Kasumi-1 (cell line): ENCODE measurements around the gene CLIC4.
"Not testable (repeated sequence)": the region's sequence is repeated elsewhere in the genome, so short reads cannot be mapped to it uniquely, and the experiment has no call there.

ENCODE experiments used
- DNase-seq, 2 experiments: peaks; one replicate each; lab custom pipeline; 2025; lab: John Stamatoyannopoulos, UW

CLIC4 gene

DNA sequence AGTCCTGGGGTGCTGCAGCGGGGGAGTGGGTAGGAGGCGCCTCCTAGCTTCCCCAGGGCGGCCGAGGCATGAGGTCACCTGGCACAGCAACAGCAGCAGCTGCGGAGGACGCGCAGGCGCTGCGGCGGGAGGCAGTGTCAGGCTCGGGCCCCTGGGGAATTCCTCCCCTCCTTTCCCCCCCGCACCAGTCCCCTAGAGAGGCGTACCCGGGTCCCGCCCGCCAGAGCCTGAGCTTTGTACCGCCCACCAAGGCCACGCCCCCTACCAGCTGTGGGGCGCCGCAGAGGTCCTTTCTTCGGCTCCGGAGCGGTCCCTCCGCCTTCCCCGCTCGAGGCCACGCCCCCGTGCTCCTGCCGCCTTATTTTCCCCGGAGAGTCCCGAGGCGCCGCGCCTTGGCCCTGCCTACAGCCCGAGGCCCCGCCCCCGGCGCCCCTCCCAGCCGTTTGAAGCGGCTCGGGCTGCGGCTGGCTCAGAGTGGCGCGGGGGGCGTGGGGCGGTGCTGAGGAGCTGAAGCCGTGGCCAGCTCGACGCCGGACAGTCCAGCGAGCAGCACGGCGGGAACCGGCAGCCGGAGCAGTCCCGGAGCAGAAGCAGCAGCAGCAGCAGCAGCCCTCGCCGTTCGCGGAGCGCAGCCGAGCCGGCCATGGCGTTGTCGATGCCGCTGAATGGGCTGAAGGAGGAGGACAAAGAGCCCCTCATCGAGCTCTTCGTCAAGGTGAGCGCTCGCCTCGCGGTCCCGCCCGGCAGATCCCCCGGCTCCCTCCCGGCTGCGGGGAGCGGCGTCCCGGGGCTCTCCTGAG, at the start of gene CLIC4:
TSS of gene CLIC4 (plus strand) at position 537 of the 800 bp plus-strand sequence. CDS start at position 644, 107 bp downstream.
- DNase-seq, result peak; percentile 96 to 97

DNA sequence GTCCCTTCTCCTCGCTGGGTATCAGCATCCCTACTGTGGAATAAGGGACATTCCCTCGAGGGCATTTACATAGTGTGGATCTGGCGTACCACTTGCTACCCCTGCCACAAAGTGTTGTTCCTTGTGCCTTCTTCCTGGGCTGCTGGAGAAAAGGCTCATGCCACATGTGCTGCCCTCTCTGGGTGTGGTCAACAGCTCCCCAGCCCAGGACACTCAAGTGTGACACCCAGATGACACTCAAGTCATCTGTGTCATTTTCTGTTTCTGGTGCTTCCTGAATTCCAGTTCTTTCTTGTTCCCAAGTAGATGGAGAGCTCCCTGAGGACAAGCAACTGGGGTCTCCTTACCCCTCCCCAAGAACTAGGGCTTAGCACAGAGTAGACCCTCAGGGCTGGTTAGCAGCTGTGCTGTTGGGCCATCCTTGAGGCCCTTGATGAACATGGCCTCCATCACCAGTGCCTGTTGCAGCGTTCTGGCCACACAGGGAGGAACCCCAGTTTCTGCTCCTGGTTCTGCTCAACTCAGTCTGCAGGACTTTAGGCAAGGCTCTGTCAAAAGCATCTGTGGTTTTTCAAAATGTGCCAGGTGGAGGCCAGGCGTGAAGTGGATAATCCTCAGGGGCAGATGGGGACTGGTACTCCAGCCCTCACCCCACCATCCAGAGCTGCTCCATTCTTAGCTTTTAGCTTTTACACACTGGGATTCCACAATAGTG, 49.0 kb upstream of the CLIC4 start:
- DNase-seq, result no peak

DNA sequence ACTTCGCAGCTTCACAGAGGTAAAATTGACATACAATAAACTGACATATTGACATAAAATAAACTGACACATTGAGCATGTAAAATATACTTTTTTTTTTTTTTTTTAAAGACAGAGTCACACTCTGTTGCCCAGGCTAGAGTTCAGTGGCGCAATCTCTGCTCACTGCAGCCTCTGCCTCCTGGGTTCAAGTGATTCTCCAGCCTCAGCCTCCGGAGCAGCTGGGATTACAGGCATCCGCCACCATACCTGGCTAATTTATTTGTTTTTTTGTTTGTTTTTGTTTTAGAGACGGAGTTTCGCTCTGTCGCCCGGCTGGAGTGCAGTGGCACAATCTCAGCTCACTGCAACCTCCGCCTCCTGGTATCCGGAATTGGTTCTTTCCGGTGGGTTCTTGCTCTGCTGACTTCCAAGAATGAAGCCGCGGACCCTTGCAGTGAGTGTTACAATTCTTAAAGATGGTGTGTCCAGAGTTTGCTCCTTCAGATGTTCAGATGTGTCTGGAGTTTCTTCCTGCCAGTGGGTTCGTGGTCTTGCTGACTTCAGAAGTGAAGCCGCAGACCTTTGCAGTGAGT, 48.4 kb upstream of the CLIC4 start:
- DNase-seq, result no peak

DNA sequence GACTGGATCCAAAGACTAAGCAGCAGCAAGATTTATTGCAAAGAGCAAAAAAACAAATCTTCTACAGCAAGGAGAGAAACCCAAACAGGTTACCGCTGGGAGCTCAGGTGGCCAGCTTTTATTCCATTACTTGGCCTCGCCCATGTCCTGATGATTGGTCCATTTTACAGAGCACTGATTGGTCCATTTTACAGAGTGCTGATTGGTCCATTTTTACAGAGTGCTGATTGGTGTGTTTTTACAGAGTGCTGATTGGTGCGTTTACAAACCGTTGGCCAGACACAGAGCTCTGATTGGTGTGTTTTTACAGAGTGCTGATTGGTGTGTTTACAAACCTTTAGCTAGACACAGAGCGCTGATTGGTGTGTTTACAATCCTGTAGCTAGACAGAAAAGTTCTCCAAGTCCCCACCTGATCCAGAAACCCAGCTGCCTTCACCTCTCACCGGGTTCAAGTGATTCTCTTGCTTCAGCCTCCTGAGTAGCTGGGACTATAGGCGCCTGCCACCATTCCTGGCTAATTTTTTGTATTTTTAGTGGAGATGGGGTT, 47.7 kb upstream of the CLIC4 start:
- DNase-seq, result not testable (repeated sequence)

DNA sequence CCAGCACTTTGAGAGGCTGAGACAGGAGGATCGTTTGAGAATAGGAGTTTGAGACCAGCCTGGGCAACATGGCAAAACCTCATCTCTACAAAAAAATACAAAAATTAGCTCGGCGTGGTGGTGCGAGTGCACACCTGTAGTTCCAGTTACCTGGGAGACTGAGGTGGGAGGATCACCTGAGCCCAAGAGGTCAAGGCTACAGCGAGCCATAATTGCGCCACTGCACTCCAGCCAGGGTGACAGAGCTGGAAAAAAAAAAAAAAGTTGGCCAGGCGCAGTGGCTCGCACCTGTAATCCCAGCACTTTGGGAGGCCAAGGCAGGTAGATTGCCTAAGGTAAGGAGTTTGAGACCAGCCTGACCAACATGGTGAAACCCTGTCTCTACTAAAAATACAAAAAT, 46.9 kb upstream of the CLIC4 start:
- not testable (repeated sequence) for DNase-seq

DNA sequence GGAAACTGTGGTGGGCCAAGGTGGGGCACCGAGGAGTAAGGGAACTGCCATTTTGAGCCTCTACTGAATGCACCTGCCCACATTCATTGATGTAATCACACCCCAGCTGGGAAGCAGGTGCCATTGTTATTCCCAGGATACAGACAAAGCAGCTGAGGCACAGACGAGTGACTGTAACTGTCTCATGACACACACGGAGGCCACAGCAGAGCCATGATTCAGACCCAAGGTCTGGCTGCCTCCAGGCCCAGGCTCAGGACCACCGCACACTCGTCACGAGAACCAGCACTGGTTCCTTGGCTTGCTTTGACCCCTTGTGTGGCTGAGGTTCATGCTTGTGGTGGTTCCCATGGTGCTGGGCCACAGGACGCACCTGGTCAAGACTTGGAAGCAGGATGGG, 45.6 kb upstream of the CLIC4 start:
- DNase-seq, result no peak

DNA sequence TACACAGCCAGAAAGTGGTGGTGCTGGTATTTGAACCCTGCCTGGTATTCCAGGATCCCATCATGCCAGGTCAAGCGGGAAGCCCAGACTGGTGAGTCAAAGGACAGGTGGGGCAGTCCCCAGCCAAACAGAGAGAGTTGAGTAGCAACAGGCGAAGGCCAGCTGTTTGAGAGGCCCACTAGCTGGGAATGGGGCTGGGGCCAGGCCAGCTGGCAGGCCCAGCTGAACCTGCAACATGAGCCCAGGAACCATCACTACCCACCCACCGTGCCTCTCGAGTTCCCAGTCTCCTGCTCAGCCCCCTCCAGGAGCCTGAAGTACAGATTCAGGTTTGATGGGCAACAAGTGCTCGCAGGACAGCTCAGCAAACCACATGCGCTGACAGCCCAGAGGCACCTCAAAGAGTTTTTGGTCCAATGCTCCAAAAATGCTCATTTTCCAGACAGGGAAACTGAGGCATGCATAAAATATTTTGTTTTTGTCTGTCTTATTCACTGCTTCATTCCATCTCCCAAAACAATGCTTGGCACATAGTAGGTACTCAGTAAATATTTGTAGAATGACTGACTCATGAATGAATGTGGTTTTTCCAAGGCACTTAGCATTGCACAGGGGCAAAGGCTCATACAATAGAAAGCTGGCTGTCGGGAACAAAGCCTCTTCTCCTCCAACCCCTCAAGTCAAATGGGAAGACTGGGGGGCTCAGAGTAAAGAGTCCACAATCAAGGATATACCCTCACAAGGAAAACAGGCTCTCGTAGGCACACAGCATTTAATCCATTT, 42.5 kb upstream of the CLIC4 start:
- no peak for DNase-seq

DNA sequence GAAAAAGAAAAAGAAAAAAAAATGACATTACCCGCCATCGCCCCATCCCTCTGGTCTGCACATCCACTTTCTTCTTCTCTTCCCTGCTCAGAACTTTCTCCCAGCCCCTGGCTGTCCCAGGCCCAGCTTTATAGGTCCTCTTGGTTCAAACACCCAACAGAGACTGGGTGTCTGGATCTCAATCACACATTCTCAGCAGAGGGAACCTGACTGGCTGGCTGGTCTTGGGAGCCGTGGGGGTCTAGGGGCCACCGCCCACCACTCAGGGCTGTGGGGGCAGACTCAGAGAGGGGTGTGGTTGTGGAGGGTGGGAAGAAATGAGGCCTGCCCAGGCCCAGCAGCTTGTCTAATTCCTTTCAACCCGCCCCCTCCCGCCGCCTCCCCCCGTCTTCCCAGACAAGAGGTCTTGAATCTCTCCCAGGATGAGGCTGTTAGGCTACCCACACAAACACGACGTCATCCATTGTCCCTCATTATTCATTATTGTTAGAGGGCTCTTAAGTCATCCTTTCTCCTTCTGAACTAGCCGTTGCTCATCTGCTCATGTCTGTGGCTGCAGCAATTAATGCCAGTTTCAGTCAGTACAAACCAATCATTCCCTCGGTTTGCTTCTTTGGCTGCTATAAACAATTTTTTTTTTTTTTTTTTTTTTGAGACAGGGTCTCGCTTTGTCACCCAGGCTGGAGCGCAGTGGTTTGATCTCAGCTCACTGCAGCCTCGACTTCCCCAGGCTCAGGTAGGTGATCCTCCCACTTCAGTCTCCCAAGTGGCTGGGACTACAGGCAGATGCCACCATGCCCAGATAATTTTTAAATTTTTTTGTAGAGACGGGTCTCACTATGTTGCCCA, 40.6 kb upstream of the CLIC4 start:
- DNase-seq, result no peak

DNA sequence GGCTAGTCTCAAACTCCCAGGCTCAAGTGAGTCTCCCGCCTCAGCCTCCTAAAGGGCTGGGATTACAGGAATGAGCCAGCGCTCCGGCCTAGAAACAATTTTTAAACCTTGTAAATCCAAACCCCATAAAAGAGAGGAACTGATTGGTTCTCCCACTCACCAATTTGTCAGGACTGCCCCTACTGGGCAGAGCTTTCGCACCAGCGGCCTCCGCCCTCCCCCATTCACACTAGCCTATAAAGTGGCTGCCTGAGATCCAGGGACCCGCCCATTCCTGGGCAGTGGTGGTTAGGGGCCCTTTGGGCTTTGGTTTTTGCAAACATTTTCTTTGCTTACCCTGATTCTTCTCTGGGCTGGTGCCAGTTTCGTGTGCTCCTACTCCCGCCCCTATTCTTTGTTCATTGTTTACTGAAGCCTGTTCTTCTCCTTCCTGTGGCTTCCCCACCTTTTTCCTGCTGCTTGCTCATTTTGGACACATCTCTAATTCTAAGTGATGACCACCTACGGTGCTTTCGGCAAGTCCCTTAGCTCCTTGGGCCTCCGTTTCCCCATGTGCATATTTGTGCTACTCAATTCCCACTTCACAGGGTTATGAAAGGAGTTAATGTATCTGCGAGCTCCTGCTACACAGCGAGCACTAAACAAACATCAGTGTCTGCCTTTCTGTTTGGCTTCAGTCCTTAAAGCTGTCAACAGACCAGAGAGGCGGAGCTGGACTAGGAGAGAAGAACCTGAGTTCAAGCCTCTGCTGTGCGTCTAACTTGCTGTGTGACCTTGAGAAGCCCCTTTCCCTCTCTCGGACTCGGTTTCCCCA, 39.8 kb upstream of the CLIC4 start:
- DNase-seq, result no peak

DNA sequence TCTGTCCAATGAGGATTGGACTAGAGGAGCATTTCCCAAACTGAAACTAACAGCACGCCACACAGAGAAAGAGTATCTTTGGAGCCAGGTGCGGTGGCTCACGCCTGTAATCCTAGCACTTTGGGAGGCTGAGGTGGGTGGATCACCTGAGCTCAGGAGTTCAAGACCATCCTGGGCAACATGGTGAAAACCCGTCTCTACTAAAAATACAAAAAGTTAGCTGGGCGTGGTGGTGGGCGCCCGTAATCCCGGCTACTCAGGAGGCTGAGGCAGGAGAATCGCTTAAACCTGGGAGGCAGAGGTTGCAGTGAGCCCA, 39.2 kb upstream of the CLIC4 start:
- not testable (repeated sequence) for DNase-seq

DNA sequence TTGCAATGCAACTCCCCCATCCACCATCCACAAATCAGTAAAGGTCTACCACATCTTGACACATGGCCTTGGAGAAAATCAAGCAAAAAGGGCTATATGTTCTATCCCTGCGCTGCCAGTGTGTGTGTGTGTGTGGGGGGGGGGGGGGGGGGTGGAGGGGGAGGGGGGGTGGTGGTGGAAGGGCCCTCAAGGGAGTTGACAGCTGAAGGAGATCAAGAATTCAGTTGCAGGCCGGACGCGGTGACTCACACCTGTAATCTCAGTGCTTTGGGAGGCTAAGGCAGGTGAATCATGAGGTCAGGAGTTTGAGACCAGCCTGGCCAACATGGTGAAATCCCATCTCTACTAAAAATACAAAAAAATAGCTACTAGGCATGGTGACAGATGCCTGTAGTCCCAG, 37.6 kb upstream of the CLIC4 start:
- DNase-seq, result no peak

DNA sequence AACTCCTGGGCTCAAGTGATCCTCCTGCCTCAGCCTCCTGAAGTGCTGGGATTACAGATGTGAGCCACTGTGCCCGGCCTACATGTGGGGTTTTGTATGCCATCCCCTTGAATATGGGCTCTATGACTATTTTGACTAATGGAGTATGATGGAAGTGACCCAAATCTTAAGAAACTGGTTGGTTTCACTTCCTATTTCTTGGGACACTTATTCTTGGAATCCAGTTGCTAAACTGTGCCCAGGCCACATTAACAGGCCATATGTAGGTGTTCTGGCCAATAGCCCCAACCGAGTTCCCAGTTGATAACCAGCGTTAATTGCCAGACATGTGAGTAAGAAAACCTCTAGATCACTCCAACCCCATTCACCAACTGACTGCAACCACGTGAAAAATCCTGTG, 36.3 kb upstream of the CLIC4 start:
- DNase-seq, result no peak

DNA sequence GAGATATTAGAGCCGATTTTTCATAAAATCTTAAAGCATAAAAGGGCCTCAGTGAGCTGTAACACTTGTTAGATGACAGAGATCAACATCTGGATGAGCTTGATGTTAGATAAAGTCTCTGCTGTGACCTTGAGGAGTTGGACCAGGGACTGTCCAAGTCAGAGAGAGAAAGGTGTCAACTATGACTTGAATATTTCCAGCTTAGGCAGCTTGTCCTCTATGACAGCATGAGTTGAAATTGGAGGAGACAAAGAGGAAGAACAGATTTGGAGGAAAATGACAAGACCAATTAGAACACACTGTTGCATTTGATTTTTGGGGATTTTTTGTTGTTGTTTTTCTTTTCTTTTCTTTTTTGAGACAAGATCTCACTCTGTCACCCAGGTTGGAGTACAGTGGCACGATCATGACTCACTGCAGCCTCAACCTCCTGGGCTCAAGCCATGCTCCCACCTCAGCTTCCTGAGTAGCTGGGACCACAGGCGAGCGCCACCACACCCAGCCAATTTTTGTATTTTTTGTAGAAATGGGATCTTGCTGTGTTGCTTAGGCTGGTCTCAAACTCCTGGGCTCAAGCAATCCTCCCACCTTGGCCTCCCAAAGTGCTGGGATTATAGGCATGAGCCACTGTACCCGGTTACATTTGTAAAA, 35.3 kb upstream of the CLIC4 start:
- DNase-seq, result no peak

DNA sequence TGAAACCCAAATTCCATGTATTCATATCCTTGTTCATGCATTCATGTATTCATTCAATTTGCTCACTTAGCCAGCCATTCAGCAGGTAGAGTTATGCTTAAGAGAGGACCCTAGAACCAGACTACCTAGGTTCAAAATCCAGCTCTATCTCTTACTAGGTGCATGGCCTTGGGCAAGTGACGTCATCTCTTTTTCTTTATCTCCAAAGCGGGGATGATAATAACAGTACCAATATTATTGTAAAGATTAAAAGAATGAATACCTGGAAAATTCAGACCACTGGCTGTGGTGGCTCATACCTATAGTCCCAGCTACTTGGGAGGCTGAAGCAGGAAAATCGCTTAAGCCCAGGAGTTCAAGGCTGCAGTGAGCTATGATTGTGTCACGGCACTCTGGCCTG, 33.9 kb upstream of the CLIC4 start:
- no peak for DNase-seq

DNA sequence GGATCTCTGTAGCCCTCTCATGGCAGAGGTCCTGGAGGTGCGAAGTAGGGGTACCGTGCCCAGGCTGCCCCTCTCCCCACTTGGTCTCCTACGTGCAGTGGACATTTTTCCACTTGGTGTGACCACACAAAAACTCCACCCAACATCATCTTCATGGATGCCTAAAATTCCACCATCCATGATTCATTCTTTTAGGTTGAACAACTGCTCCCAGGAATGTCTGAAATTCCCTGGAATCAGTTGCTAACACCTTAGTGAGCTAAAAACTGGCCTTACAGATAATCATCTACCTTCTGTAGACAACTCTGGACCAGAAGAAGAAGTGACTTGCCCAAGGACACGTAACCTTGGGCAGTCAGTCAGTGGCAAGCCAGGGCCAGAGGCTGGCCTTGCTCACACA, 32.1 kb upstream of the CLIC4 start:
- no peak for DNase-seq

DNA sequence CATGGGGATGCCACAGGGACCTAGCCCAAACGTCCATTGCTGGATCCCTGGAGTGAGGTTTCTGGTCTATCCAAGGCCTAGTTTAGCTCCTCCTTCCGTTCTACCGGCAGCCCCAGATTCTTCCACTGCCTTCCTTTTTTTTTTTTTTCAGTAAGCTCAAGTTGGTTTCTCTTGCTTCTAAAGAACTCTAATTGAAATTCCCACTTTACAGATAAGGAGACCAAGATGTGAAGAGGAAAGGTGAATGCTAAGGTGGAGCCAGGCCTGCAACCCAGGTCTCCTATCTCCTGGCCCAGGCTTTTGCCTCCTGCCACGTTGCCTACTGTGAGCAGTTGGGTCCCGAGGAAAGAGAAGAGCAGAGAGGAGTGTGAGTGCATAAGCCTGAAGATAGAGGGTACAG, 31.5 kb upstream of the CLIC4 start:
- no peak for DNase-seq

DNA sequence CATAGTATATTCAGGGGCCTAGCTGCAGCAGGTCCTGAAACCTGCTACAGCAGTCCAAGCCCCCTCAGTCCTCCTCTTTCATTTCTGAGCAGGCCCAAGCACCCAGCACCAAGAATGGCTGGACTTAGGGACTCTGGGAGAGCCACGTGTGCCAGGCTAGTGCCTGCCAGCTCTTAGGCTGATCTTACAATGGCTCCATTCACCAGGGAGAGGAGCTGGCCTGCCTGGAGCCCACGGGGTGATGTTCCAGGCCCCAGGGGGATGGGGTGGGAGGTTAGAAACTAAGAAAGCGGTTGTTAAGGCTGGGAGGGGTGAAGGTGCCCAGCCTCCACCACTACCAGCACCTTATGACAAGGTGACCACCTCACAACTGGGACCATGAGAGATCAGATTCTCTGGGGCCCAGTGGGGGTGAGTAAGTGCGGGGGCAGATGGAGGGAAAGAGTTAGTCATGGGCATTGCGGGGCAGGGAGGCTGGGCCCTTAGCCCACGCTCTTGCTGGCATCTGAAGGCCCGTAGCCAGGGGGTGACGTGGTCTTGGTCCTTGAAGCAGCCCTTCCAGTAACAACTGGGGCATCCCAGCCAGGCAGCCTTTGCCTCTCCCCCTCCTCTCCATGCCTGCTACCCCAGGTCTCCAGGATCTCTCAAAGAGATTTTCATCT, 30.3 kb upstream of the CLIC4 start:
- no peak for DNase-seq

DNA sequence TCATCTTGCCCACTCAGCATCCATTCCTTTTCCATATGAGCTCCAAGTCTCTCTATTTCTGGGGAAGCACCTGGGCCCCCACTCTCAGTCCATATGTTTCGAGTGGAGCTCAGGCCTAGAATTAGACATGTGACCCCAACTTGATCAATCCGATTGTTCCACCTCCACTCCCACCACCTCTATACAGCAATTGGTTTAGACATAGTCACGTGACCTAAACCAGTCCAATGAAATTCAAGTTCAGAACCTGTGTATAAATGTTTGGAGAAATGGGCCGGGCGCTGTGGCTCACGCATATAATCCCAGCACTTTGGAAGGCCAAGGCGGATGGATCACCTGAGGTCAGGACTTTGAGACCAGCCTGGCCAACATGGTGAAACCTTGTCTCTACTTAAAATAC, 29.6 kb upstream of the CLIC4 start:
- DNase-seq, result no peak

DNA sequence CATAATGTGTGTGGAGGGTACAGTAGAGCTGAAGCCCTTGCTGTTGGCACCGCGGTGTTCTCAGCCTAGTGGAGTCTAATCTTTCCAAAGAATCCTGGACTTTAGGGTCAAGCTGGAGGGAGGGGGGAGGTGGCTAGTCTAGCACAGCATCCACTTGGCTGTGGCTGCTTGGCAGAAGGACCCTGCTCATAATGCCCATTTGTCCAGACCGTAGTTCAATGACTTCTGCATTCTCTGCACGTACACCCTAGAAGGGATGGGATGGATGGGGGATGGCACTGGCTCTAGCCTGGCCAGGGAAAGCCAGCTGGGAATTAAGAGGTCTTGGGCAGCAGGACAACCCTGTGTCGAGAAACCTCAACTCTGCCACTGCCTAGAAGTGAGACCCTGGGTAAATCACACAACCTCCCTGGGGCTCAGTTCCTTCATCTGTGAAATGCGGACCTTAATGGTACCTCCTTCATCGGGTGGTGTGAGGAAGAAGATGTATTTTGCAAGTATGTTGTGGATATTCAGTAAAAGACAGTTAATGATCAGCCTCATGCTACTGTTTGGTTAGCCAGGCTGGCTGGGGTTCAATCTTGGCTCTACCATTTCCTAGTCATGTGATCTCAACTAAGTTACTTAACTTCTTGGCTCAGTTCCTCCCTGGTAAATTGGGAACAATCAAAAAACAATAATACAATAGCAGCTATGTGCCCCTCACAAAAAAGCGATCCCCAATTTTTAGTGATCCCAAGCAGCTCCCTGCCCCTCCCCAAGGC, 27.2 kb upstream of the CLIC4 start:
- DNase-seq, result no peak
